Liver (tissue), 9 donors: ENCODE results near the gene SPC24. TPM values are rescaled to one million over a fixed set of nuclear protein-coding genes. Genes with fewer than 3 reads are reported as not detected.

ENCODE experiments used
- DNase-seq: peaks from one replicate; pipeline ENCODE4 v3.0.0-alpha.2; 2017; ENCODE audit warnings: low spot score
- H3K27ac ChIP-seq, 2 donors: one replicate each; pipeline ENCODE4 v1.7.0; 2013; ENCODE audit warnings: inconsistent platforms in 2 of 2, low read length in 2 of 2, control low read depth in 1 of 2, low read depth in 1 of 2, mild to moderate bottlenecking in 1 of 2
- H3K27me3 ChIP-seq, 4 donors: one replicate each; pipeline versions ENCODE4 v1.6.1 to v1.7.0; 2013; ENCODE audit warnings: low read length in 3 of 4, inconsistent platforms in 1 of 4, mild to moderate bottlenecking in 1 of 4, moderate library complexity in 1 of 4; ENCODE audit not compliant: control insufficient read depth in 4 of 4, insufficient read depth in 4 of 4
- H3K36me3 ChIP-seq, 4 donors: one replicate each; pipeline versions ENCODE4 v1.6.1 to v1.7.0; 2013; ENCODE audit warnings: low read length in 3 of 4, mild to moderate bottlenecking in 3 of 4, low read depth in 1 of 4, moderate library complexity in 1 of 4; ENCODE audit not compliant: control insufficient read depth in 4 of 4, insufficient read depth in 3 of 4
- H3K4me1 ChIP-seq, 4 donors: one replicate each; pipeline versions ENCODE4 v1.6.1 to v1.7.0; 2013; ENCODE audit warnings: low read length in 3 of 4, mild to moderate bottlenecking in 3 of 4, moderate library complexity in 1 of 4; ENCODE audit not compliant: control insufficient read depth in 4 of 4, insufficient read depth in 4 of 4
- H3K4me3 ChIP-seq, 3 donors: one replicate each; pipeline versions ENCODE4 v1.6.1 to v1.7.0; 2013; ENCODE audit warnings: low read length in 3 of 3, control low read depth in 1 of 3, low read depth in 1 of 3, mild to moderate bottlenecking in 1 of 3
- H3K9ac ChIP-seq, 2 donors: one replicate each; pipeline ENCODE4 v1.7.0; 2013; ENCODE audit warnings: low read length in 2 of 2, mild to moderate bottlenecking in 2 of 2, moderate library complexity in 2 of 2, control low read depth in 1 of 2, low read depth in 1 of 2
- H3K9me3 ChIP-seq, 4 donors: one replicate each; pipeline versions ENCODE4 v1.6.1 to v1.7.0; 2013; ENCODE audit warnings: low read length in 3 of 4; ENCODE audit not compliant: control insufficient read depth in 4 of 4
- ATF3 ChIP-seq: IDR thresholded peaks from 2 replicates; pipeline ENCODE4 v1.6.1; 2016; ENCODE audit warnings: antibody characterized with exemption
- FOXA2 ChIP-seq: IDR thresholded peaks from 2 replicates; pipeline ENCODE4 v1.6.1; 2016; ENCODE audit warnings: antibody characterized with exemption
- GABPA ChIP-seq, 2 donors: IDR thresholded peaks in 1 of 2; conservative IDR thresholded peaks in 1 of 2; 2 replicates each; pipeline ENCODE4 v1.6.1; 2016; ENCODE audit warnings: antibody characterized with exemption in 2 of 2, mild to moderate bottlenecking in 1 of 2, moderate library complexity in 1 of 2
- HNF4A ChIP-seq, 2 donors: conservative IDR thresholded peaks; 2 replicates each; pipeline ENCODE4 v1.6.1; 2016; ENCODE audit warnings: antibody characterized with exemption in 2 of 2, mild to moderate bottlenecking in 2 of 2
- HNF4G ChIP-seq: IDR thresholded peaks from 2 replicates; pipeline ENCODE4 v1.6.1; 2016; ENCODE audit warnings: antibody characterized with exemption
- JUND ChIP-seq, 2 donors: IDR thresholded peaks; 2 replicates each; pipeline ENCODE4 v1.6.1; 2016; ENCODE audit warnings: antibody characterized with exemption in 2 of 2
- MAX ChIP-seq: IDR thresholded peaks from 2 replicates; pipeline ENCODE4 v1.6.1; 2016; ENCODE audit warnings: antibody characterized with exemption
- NR2F2 ChIP-seq: IDR thresholded peaks from 2 replicates; pipeline ENCODE4 v1.6.1; 2016; ENCODE audit warnings: antibody characterized with exemption
- RAD21 ChIP-seq, 2 donors: IDR thresholded peaks; 2 replicates each; pipeline ENCODE4 v1.6.1; 2016; ENCODE audit warnings: antibody characterized with exemption in 2 of 2, mild to moderate bottlenecking in 2 of 2
- RXRA ChIP-seq, 2 donors: IDR thresholded peaks; 2 replicates each; pipeline ENCODE4 v1.6.1; 2017 to 2018; ENCODE audit warnings: antibody characterized with exemption in 2 of 2, mild to moderate bottlenecking in 1 of 2
- TAF1 ChIP-seq: conservative IDR thresholded peaks from 2 replicates; pipeline ENCODE4 v1.6.1; 2016; ENCODE audit warnings: antibody characterized with exemption, mild to moderate bottlenecking
- YY1 ChIP-seq: IDR thresholded peaks from 2 replicates; pipeline ENCODE4 v1.6.1; 2016; ENCODE audit warnings: antibody characterized with exemption, mild to moderate bottlenecking
- WGBS: extraction: QIAGEN DNeasy Blood & Tissue Kit; methylation state at CpG from one replicate; pipeline ENCODE4 v1.1.7; 2013; 5-methylcytosine and 5-hydroxymethylcytosine counted together
- polyA plus RNA-seq, 2 donors: library from polyadenylated mRNA; stranded (reverse) in 1 of 2; unstranded in 1 of 2; fragments of 200-250 nt in 1 of 2; fragments of >200 nt in 1 of 2; fragmentation: Nextera tagmentation in 1 of 2; extraction: Ambion mirVana in 1 of 2; gene quantifications; one replicate each; pipeline versions ENCODE4 v1.2.1 to v1.2.3, GENCODE V29; 2013 to 2015
- total RNA-seq, 2 donors: library from RNA; depleted of rRNA; stranded (reverse); fragments of >200 nt; gene quantifications; one replicate each; pipeline ENCODE4 v1.2.3, GENCODE V29; 2014
- TF ChIP-seq, protein P1 (sequence below): IDR thresholded peaks from 2 replicates; pipeline ENCODE4 v1.6.1; 2016; ENCODE audit warnings: antibody characterized with exemption
- TF ChIP-seq, protein P2 (sequence below): IDR thresholded peaks from 2 replicates; pipeline ENCODE4 v1.6.1; 2016; ENCODE audit warnings: antibody characterized with exemption, mild to moderate bottlenecking
- donor health status: healthy.
- donor health status: healthy.
- donor health status: healthy.
- donor health status: healthy.
- donor health status: healthy.

SPC24 gene
- total and polyA plus RNA-seq, 4 donors = 0.42 to 72.5 (median 1.3) TPM

DNA sequence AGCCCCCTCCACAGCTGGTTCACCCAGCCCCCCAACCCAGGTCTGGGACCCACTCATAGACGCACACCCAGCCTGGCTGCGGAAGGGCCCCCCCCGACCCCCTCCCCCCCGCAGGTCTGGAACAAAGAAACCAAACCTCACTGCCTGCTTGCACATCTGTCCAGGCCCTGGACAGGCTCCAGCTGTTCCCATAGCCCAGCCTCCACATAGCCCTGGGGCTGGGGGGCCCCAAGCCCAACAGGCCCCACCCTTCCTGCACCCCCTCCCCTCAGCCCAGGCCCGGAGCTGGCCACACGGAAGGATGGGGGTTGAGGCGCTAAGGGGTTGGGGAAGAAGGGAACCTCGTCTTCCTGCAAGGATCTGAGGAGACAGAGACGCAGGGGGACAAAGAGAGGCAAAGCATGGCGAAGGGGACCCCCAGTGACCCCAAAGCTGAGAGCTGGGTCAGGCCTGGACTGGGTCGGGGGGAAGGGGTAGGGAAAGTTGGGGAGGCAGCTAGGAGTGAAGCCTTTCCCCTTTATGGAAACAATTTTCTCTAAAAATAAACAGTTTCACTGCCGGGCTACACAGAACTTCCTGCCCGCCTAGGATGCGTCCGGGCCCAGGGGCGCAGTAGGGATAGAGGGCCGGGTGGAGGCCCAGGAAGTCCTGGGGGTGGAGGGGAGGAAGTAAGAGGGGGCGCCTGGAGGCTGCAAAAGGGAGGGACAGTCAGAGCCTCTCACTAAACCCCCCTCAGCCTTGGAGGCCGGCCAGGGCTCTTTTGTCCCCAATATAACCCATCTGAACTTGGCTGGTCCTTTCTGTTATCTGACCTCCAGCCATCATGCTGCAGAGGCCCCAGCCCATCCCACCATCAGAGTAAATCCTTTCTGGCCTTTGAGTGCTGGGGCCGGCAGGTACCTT, 39.3 kb upstream of the SPC24 start:
- Histone ChIP-seq H3K9me3 (no peaks in the 10 kb centered on the region), H3K4me3 (peak overlapping the region in 1 of 3 donors; percentile 12), H3K27me3 (no peaks in the 10 kb centered on the region), H3K27ac (peak overlapping the region; percentile 54 to 59), H3K36me3 (peaks cover 3 to 9% (median 5%) of the 10 kb centered on the region in 4 donors), H3K9ac (peak overlapping the region in 1 of 2 donors; percentile 12), H3K4me1 (peaks cover 5 to 73% (median 41%) of the 10 kb centered on the region in 4 donors)
- 60% methylated on average over 20 of the region's 20 CpGs for WGBS
- TF ChIP-seq NR2F2 (peak; percentile 8), YY1 (no peak), HNF4A (conservative IDR thresholded peaks at IDR 0.05) (no peak)
- DNase-seq = no peak

DNA sequence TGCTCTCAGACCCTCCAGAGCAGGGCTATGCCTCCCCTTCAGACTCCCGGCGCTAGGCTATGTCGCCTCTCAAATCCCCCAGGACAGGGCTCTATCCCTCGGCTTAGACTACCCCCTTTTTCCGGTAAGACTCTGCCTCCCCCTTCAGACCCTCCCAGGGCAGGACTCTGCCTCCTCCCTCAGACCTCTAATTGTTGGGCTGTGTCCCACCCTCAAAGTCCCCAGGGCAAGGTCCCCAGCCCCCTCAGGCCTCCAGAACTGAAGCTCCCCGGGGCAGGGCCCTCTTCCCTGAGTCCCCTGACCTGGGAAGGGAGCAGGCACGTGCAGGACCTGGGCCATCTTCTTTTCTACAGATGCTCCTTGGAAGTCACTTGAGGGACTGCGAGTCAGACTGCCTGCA, 38.6 kb upstream of the SPC24 start:
- H3K27ac ChIP-seq = peak overlapping the region; percentile 13 to 41
- H3K27me3 ChIP-seq = no peaks in the 10 kb centered on the region
- TF ChIP-seq RXRA (IDR thresholded peaks at IDR 0.05) (no peak), FOXA2 (no peak), RAD21 (IDR thresholded peaks at IDR 0.05) (no peak), HNF4A (conservative IDR thresholded peaks at IDR 0.05) (no peak), YY1 (no peak), TAF1 (no peak), HNF4G (no peak), MAX (no peak)
- peaks cover 8 to 73% (median 45%) of the 10 kb centered on the region in 4 donors for H3K4me1 ChIP-seq
- H3K9ac ChIP-seq = no peak overlapping the region
- H3K36me3 ChIP-seq = peaks cover 3 to 9% (median 5%) of the 10 kb centered on the region in 4 donors
- no peak for DNase-seq
- 94% methylated on average over 8 of the region's 8 CpGs for WGBS
- H3K4me3 ChIP-seq = no peak overlapping the region
- no peaks in the 10 kb centered on the region for H3K9me3 ChIP-seq

DNA sequence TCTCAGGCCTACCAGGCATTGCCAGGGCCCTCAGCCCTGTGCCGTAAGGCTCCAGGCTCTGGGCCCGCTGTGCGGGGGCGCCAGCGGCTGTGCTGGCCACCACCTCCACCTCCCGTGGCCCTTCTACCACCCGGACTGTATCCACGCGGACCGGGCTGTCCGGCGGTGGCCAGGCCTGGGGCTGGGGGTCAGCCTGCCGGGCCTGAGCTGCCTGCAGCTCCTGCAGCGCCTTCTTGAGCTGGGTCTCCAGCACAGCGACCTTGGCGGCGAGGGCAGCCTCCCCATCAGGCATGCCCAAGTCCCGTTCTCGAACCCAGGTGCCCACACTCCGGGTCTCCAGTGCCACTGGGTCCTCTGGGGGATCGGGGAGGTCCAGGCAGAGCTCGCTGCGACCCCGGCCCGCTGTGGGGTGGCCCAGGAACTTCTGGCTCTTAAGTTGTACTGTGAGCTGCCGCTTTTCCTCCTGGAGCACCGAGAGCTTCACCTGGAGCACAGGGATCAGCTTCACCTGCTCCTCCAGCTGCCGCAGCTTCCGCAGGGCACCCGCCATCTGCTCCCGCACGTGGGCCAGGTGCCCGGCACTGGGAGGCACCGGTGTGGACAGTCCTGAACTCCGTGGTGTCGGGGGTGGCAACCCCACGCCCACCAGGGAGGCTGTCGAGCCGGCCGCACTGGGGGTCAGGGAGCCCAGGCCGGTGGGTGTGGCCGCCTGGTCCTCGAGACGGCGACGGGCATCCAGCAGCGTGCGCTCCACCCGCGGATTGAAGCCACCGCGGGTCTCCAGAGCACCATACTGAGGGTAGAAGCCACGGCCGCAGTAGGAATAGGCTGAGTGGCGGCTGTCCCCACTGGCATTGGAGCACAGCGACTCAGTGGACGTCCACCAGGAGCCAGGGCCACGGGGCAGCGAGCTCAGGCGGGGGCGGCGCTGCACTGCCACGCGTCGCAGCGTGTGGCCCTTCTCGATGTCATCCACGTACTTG, 37.7 kb upstream of the SPC24 start:
- H3K9ac ChIP-seq = no peak overlapping the region
- no peaks in the 10 kb centered on the region for H3K9me3 ChIP-seq
- peaks cover 3 to 9% (median 5%) of the 10 kb centered on the region in 4 donors for H3K36me3 ChIP-seq
- no peak for DNase-seq
- H3K27ac ChIP-seq = peak overlapping the region; percentile 4 to 13
- peaks cover 8 to 64% (median 37%) of the 10 kb centered on the region in 4 donors for H3K4me1 ChIP-seq
- no peaks in the 10 kb centered on the region for H3K27me3 ChIP-seq
- no peak for TF ChIP-seq MAX
- TF ChIP-seq GABPA (IDR thresholded peaks at IDR 0.05 in 1 of 2, conservative IDR thresholded peaks at IDR 0.05 in 1 of 2) = no peak
- TF ChIP-seq HNF4G = no peak
- TF ChIP-seq YY1 = no peak
- TF ChIP-seq FOXA2 = no peak
- TF ChIP-seq NR2F2 = no peak
- no peak for TF ChIP-seq JUND (IDR thresholded peaks at IDR 0.05)
- TF ChIP-seq, protein P1, sequence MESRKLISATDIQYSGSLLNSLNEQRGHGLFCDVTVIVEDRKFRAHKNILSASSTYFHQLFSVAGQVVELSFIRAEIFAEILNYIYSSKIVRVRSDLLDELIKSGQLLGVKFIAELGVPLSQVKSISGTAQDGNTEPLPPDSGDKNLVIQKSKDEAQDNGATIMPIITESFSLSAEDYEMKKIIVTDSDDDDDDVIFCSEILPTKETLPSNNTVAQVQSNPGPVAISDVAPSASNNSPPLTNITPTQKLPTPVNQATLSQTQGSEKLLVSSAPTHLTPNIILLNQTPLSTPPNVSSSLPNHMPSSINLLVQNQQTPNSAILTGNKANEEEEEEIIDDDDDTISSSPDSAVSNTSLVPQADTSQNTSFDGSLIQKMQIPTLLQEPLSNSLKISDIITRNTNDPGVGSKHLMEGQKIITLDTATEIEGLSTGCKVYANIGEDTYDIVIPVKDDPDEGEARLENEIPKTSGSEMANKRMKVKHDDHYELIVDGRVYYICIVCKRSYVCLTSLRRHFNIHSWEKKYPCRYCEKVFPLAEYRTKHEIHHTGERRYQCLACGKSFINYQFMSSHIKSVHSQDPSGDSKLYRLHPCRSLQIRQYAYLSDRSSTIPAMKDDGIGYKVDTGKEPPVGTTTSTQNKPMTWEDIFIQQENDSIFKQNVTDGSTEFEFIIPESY = no peak
- TF ChIP-seq, protein P2, sequence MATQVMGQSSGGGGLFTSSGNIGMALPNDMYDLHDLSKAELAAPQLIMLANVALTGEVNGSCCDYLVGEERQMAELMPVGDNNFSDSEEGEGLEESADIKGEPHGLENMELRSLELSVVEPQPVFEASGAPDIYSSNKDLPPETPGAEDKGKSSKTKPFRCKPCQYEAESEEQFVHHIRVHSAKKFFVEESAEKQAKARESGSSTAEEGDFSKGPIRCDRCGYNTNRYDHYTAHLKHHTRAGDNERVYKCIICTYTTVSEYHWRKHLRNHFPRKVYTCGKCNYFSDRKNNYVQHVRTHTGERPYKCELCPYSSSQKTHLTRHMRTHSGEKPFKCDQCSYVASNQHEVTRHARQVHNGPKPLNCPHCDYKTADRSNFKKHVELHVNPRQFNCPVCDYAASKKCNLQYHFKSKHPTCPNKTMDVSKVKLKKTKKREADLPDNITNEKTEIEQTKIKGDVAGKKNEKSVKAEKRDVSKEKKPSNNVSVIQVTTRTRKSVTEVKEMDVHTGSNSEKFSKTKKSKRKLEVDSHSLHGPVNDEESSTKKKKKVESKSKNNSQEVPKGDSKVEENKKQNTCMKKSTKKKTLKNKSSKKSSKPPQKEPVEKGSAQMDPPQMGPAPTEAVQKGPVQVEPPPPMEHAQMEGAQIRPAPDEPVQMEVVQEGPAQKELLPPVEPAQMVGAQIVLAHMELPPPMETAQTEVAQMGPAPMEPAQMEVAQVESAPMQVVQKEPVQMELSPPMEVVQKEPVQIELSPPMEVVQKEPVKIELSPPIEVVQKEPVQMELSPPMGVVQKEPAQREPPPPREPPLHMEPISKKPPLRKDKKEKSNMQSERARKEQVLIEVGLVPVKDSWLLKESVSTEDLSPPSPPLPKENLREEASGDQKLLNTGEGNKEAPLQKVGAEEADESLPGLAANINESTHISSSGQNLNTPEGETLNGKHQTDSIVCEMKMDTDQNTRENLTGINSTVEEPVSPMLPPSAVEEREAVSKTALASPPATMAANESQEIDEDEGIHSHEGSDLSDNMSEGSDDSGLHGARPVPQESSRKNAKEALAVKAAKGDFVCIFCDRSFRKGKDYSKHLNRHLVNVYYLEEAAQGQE = no peak
- TF ChIP-seq ATF3 = no peak
- no peak for TF ChIP-seq RXRA (IDR thresholded peaks at IDR 0.05)
- H3K4me3 ChIP-seq = no peak overlapping the region
- WGBS = 94% methylated on average over 68 of the region's 68 CpGs
